Adrenal gland (tissue), 12 donors: Measurements from ENCODE around the gene FRMD1. TPM values are rescaled to one million over a fixed set of nuclear protein-coding genes. Genes with fewer than 3 reads are reported as not detected.

Experiments used
- DNase-seq, 7 donors: peaks; one replicate each; pipeline ENCODE4 v3.0.0-alpha.2; 2019 to 2020
- H3K27ac ChIP-seq, 5 donors: fragments of 200-600 bp; sonication (generic) in 4 of 5; 1 replicate in 3 of 5; 2 replicates in 2 of 5; pipeline versions ENCODE4 v1.5.1 to v1.8.0; 2016 to 2020; ENCODE audit warnings: mild to moderate bottlenecking in 1 of 5
- H3K27me3 ChIP-seq: fragments of 200-600 bp; 2 replicates; pipeline ENCODE4 v1.8.0; 2021
- H3K36me3 ChIP-seq, 2 donors: fragments of 200-600 bp; replicated peaks in 1 of 2; 1 replicate in 1 of 2; 2 replicates in 1 of 2; pipeline versions ENCODE4 v1.5.1 to v1.8.0; 2018 to 2022
- H3K4me1 ChIP-seq, 2 donors: fragments of 200-600 bp; replicated peaks in 1 of 2; 1 replicate in 1 of 2; 2 replicates in 1 of 2; pipeline versions ENCODE4 v1.5.1 to v1.8.0; 2018 to 2021
- H3K4me3 ChIP-seq, 4 donors: fragments of 200-600 bp; sonication (generic) in 3 of 4; one replicate each; pipeline ENCODE4 v1.5.1; 2016 to 2018
- H3K9me3 ChIP-seq, 3 donors: fragments of 200-600 bp; sonication (generic) in 1 of 3; replicated peaks in 1 of 3; 1 replicate in 2 of 3; 2 replicates in 1 of 3; pipeline versions ENCODE4 v1.5.1 to v1.8.0; 2016 to 2021
- POLR2A ChIP-seq, 2 donors: fragments of 450-650 bp; IDR thresholded peaks; one replicate each; pipeline ENCODE4 v1.6.1; 2017; ENCODE audit warnings: antibody characterized with exemption in 2 of 2, mild to moderate bottlenecking in 2 of 2, moderate library complexity in 1 of 2
- whole genome bisulfite sequencing, 4 donors: extraction: QIAGEN DNeasy Blood & Tissue Kit in 2 of 4; methylation state at CpG; one replicate each; pipeline versions ENCODE4 v1.1.5 to v1.1.7; 2013 to 2017; 5-methylcytosine and 5-hydroxymethylcytosine counted together
- intact Hi-C, 2 donors: fragments of 100-400 bp; cut with DNase I; formaldehyde crosslinking; loops; one replicate each; pipeline versions ENCODE4 v1.14.1 to v1.15.0; 2022 to 2023
- polyA plus RNA-seq, 3 donors: library from polyadenylated mRNA; stranded (reverse); fragments of 200-250 nt in 2 of 3; fragments of 350-450 nt in 1 of 3; fragmentation: Illumina TruSeq in 1 of 3; extraction: RNeasy Lipid Tissue Mini Kit (QIAGEN cat#74804) in 1 of 3; gene quantifications; one replicate each; pipeline ENCODE4 v1.2.3, GENCODE V29; 2013 to 2014
- total RNA-seq, 9 donors: library from RNA; depleted of rRNA in 4 of 9; stranded (reverse); fragments of >200 nt in 4 of 9; fragments of 120-200 nt in 1 of 9; fragmentation: NEBNext Ultra II Directional in 1 of 9; extraction: Animal tissue kit (Norgen Biotek cat#: 25700) in 1 of 9; gene quantifications; one replicate each; pipeline versions ENCODE4 v1.1.0 to v1.2.4, GENCODE V29; 2013 to 2023
- TF ChIP-seq, protein P1 (sequence below), 6 experiments: fragments of 450-650 bp in 4 of 6; fragments of 200-600 bp in 2 of 6; sonication (generic) in 1 of 6; IDR thresholded peaks; 1 replicate in 5 of 6; 2 replicates in 1 of 6; pipeline versions ENCODE4 v1.5.1 to v1.8.0; 2016 to 2021; ENCODE audit warnings: antibody characterized with exemption in 6 of 6, mild to moderate bottlenecking in 2 of 6, moderate library complexity in 1 of 6
- donor health status: healthy with polysubstance abuse.
- donor health status: Bipolar disorder and iron deficiency.
- donor health status: DM: yes; HTN: yes; CAD: no.
- donor health status: DM: no; HTN: no; CAD: no.
- donor health status: DM: no; HTN: no; CAD: no.
- donor health status: DM: yes; HTN: yes; CAD: no.

FRMD1 gene
- total and polyA plus RNA-seq, 12 donors = under 0.01 to 0.32 (median 0.14) TPM; not detected in 7

DNA sequence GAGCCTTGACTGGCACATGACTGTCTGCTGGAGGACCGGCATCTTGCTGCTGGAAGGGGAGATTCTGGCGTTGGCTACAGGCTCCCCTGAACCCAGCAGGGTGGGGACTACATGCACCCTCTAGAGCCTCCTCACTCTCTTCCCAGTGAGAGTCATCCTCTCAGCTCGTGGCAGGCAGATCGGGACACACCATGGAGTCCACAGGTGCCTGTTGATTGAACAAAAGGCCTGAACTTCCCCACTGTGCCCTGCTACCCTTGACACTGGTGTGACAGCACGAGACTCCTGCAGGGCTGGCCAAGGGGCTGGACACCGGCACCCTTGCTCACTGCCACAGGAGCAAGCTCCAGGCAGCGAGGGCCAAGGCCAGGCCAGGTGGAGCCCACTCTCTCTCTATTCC lies 8.2 kb downstream of the FRMD1 start:
- no peak overlapping the region for H3K4me3 ChIP-seq
- intact Hi-C loops = no loop called here
- TF ChIP-seq, protein P1, sequence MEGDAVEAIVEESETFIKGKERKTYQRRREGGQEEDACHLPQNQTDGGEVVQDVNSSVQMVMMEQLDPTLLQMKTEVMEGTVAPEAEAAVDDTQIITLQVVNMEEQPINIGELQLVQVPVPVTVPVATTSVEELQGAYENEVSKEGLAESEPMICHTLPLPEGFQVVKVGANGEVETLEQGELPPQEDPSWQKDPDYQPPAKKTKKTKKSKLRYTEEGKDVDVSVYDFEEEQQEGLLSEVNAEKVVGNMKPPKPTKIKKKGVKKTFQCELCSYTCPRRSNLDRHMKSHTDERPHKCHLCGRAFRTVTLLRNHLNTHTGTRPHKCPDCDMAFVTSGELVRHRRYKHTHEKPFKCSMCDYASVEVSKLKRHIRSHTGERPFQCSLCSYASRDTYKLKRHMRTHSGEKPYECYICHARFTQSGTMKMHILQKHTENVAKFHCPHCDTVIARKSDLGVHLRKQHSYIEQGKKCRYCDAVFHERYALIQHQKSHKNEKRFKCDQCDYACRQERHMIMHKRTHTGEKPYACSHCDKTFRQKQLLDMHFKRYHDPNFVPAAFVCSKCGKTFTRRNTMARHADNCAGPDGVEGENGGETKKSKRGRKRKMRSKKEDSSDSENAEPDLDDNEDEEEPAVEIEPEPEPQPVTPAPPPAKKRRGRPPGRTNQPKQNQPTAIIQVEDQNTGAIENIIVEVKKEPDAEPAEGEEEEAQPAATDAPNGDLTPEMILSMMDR (IDR thresholded peaks at IDR 0.05) = no peak
- TF ChIP-seq POLR2A (IDR thresholded peaks at IDR 0.05) = no peak
- no peaks in the 10 kb centered on the region for H3K27me3 ChIP-seq
- WGBS, 4 donors = 87 to 91% (median 88%) methylated on average over 7 of the region's 7 CpGs
- no peaks in the 10 kb centered on the region for H3K4me1 ChIP-seq
- no peaks in the 10 kb centered on the region for H3K9me3 ChIP-seq
- H3K36me3 ChIP-seq = no peaks in the 10 kb centered on the region
- DNase-seq = no peak
- H3K27ac ChIP-seq = no peak overlapping the region

DNA sequence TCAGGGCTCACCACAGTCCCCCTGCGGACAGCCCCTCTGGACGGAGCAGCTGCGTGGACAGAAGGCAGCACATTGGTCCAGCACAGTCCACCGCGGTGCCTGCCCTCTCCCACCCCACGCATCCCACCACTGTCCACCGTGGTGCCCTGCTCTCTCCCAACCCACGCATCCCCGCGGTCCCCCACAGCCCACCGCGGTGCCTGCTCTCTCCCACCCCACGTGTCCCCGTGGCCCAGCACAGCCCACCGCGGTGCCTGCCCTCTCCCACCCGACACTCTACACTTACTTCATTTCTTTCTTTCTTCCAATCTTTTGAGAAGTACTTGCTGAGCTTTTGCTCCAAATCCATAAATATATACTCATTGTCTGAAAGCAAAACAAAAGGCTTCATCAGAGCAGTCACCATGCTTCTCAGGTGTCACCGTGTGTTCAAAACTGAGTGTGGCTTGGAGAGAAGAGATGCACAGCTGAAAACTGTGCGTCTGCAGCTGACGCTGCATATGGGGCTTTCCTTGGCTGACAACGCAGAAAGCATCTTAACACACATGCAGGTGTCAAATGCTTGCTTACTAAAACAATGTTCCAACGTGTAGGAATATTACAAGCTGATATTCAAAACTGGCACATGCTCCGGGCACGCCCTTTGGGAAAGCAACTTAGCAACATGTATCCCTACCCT lies 11.8 kb downstream of the FRMD1 start:
- no peak overlapping the region for H3K27ac ChIP-seq
- no peaks in the 10 kb centered on the region for H3K36me3 ChIP-seq
- no peak overlapping the region for H3K4me3 ChIP-seq
- no peaks in the 10 kb centered on the region for H3K9me3 ChIP-seq
- no peak for DNase-seq
- intact Hi-C loops = no loop called here
- H3K27me3 ChIP-seq = no peaks in the 10 kb centered on the region
- H3K4me1 ChIP-seq = no peaks in the 10 kb centered on the region
- TF ChIP-seq POLR2A (IDR thresholded peaks at IDR 0.05) = no peak
- TF ChIP-seq, protein P1 (IDR thresholded peaks at IDR 0.05) = no peak
- 86 to 93% (median 90%) methylated on average over 22 to 24 of the region's 24 CpGs for WGBS, 4 donors

DNA sequence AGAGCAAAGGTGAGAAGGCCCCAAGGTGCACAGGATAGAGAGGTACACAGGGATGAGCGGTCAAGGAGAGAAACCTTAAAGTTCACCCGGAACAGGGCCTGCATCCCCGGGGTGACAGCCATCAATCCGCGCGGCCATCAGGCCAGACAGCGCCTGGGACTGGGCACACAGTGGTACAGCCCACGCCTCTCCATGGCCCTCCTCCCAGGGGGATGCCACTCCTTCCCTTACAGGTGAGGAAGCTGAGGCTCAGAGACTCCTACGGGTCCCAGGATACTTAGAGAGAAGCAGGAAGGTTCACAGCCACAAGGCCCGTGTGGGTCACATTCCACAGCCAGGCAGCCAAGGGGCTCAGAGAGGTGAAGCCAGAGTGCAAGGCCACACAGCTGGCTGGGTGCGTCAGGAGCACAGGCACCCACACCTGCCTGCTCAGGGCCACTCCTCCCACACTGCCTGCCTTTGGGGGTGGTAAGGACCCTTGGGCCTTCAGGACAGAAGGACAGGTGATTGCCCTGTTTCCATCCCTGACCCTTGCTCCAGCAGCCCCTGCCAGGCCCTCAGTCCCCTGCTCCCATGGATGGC lies 14.7 kb downstream of the FRMD1 start:
- no peak for DNase-seq
- H3K4me1 ChIP-seq = no peaks in the 10 kb centered on the region
- no peaks in the 10 kb centered on the region for H3K36me3 ChIP-seq
- no peak overlapping the region for H3K4me3 ChIP-seq
- no peaks in the 10 kb centered on the region for H3K27me3 ChIP-seq
- intact Hi-C loops = no loop called here
- H3K9me3 ChIP-seq = no peaks in the 10 kb centered on the region
- 69 to 94% (median 88%) methylated on average over 2 to 11 of the region's 11 CpGs for WGBS, 4 donors
- H3K27ac ChIP-seq = no peak overlapping the region
- TF ChIP-seq POLR2A (IDR thresholded peaks at IDR 0.05) = no peak
- TF ChIP-seq, protein P1 (IDR thresholded peaks at IDR 0.05) = no peak

DNA sequence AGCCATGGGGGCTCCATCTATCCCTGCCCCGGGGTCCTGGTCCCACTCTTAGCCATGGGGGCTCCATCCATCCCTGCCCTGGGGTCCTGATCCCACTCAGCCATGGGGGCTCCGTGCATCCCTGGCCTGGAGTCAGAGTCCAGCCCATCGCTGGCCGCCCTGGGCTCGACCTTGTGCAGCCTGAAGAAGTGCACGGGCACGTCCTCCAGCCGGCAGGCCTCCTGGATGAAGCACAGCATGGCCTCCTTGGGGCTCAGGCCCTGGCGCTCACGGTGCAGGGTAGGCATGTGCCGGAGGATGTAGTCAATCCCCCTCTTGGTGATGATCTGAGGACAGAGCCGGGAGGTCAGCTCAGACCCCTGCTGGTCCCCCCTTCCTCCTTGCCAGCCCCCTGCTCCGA lies 15.6 kb downstream of the FRMD1 start:
- Histone ChIP-seq H3K4me3 (no peak overlapping the region), H3K36me3 (no peaks in the 10 kb centered on the region), H3K4me1 (no peaks in the 10 kb centered on the region), H3K27me3 (no peaks in the 10 kb centered on the region), H3K9me3 (no peaks in the 10 kb centered on the region), H3K27ac (no peak overlapping the region)
- WGBS, 4 donors = 86 to 96% (median 91%) methylated on average over 1 to 13 of the region's 13 CpGs; no CpG with 5 or more reads in 1 of the 4 donors
- no peak for TF ChIP-seq POLR2A (IDR thresholded peaks at IDR 0.05)
- TF ChIP-seq, protein P1 (IDR thresholded peaks at IDR 0.05) = no peak
- intact Hi-C loops = no loop called here
- no peak for DNase-seq
